ENCODE data around the gene KCTD21.

The KCTD21 gene

GRCh38 chr11:78170413-78170812, 18.0 kb downstream of the KCTD21 start:
- no peaks in the 10 kb centered on the region for H3K4me1 ChIP-seq (ENCODE audit: control insufficient read depth, insufficient read depth, low read length)
- no peak overlapping the region for H3K4me3 ChIP-seq (ENCODE audit: low read depth, low read length)
- no peaks in the 10 kb centered on the region for H3K36me3 ChIP-seq (ENCODE audit: control insufficient read depth, insufficient read depth, low read length)
- no peak overlapping the region for H3K9ac ChIP-seq (ENCODE audit: low read depth, low read length)
- no peaks in the 10 kb centered on the region for H3K27me3 ChIP-seq (ENCODE audit: control insufficient read depth, insufficient read depth, low read length)
- H3K27ac ChIP-seq (ENCODE audit: low read depth, low read length) = no peak overlapping the region
- no peaks in the 10 kb centered on the region for H3K9me3 ChIP-seq (ENCODE audit: control insufficient read depth, insufficient read depth, low read length)

- Histone ChIP-seq H3K36me3 (ENCODE audit: control insufficient read depth, insufficient read depth, low read length) (no peaks in the 10 kb centered on the region), H3K27ac (ENCODE audit: low read depth, low read length) (no peak overlapping the region), H3K9ac (ENCODE audit: low read depth, low read length) (no peak overlapping the region), H3K9me3 (ENCODE audit: control insufficient read depth, insufficient read depth, low read length) (no peaks in the 10 kb centered on the region), H3K4me3 (ENCODE audit: low read depth, low read length) (no peak overlapping the region), H3K4me1 (ENCODE audit: control insufficient read depth, insufficient read depth, low read length) (no peaks in the 10 kb centered on the region), H3K27me3 (ENCODE audit: control insufficient read depth, insufficient read depth, low read length) (no peaks in the 10 kb centered on the region)
Observed at GRCh38 chr11:78168539-78169477, 19.6 kb downstream of the KCTD21 start.

GRCh38 chr11:78166855-78167469, 21.5 kb downstream of the KCTD21 start:
- H3K9me3 ChIP-seq (ENCODE audit: control insufficient read depth, insufficient read depth, low read length) = no peaks in the 10 kb centered on the region
- no peaks in the 10 kb centered on the region for H3K27me3 ChIP-seq (ENCODE audit: control insufficient read depth, insufficient read depth, low read length)
- no peaks in the 10 kb centered on the region for H3K4me1 ChIP-seq (ENCODE audit: control insufficient read depth, insufficient read depth, low read length)
- no peak overlapping the region for H3K27ac ChIP-seq (ENCODE audit: low read depth, low read length)
- no peak overlapping the region for H3K4me3 ChIP-seq (ENCODE audit: low read depth, low read length)
- no peak overlapping the region for H3K9ac ChIP-seq (ENCODE audit: low read depth, low read length)
- H3K36me3 ChIP-seq (ENCODE audit: control insufficient read depth, insufficient read depth, low read length) = no peaks in the 10 kb centered on the region

GRCh38 chr11:78164471-78164870, 24.0 kb downstream of the KCTD21 start:
- H3K27ac ChIP-seq (ENCODE audit: low read depth, low read length) = no peak overlapping the region
- no peaks in the 10 kb centered on the region for H3K4me1 ChIP-seq (ENCODE audit: control insufficient read depth, insufficient read depth, low read length)
- no peak overlapping the region for H3K4me3 ChIP-seq (ENCODE audit: low read depth, low read length)
- no peaks in the 10 kb centered on the region for H3K36me3 ChIP-seq (ENCODE audit: control insufficient read depth, insufficient read depth, low read length)
- no peak overlapping the region for H3K9ac ChIP-seq (ENCODE audit: low read depth, low read length)
- no peaks in the 10 kb centered on the region for H3K27me3 ChIP-seq (ENCODE audit: control insufficient read depth, insufficient read depth, low read length)
- no peaks in the 10 kb centered on the region for H3K9me3 ChIP-seq (ENCODE audit: control insufficient read depth, insufficient read depth, low read length)

DNA sequence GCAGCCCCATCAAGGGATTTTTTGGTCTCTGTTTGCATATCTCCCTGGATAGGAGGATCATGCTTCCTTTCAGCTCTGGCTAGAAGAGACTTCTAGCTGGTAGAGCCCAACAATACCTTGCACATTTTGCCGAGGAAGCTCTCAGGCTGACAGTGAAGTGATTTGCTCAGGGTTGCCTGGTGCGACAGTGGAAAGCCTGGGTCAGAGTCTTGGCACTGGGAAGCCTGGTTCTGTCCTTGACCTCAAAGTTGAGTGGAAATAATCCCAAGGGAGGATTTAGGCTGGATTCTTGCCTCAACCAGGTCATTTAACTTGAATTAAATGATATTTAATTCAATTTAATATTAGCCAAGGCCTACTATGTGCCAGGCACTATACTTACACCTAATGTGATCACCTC, 24.6 kb downstream of the KCTD21 start:
- no peaks in the 10 kb centered on the region for H3K9me3 ChIP-seq (ENCODE audit: control insufficient read depth, insufficient read depth, low read length)
- H3K27ac ChIP-seq (ENCODE audit: low read depth, low read length) = no peak overlapping the region
- H3K27me3 ChIP-seq (ENCODE audit: control insufficient read depth, insufficient read depth, low read length) = no peaks in the 10 kb centered on the region
- no peaks in the 10 kb centered on the region for H3K4me1 ChIP-seq (ENCODE audit: control insufficient read depth, insufficient read depth, low read length)
- no peak overlapping the region for H3K9ac ChIP-seq (ENCODE audit: low read depth, low read length)
- no peaks in the 10 kb centered on the region for H3K36me3 ChIP-seq (ENCODE audit: control insufficient read depth, insufficient read depth, low read length)
- no peak overlapping the region for H3K4me3 ChIP-seq (ENCODE audit: low read depth, low read length)

- Histone ChIP-seq H3K27me3 (ENCODE audit: control insufficient read depth, insufficient read depth, low read length) (no peaks in the 10 kb centered on the region), H3K4me3 (ENCODE audit: low read depth, low read length) (no peak overlapping the region), H3K36me3 (ENCODE audit: control insufficient read depth, insufficient read depth, low read length) (no peaks in the 10 kb centered on the region), H3K9me3 (ENCODE audit: control insufficient read depth, insufficient read depth, low read length) (no peaks in the 10 kb centered on the region), H3K4me1 (ENCODE audit: control insufficient read depth, insufficient read depth, low read length) (no peaks in the 10 kb centered on the region), H3K27ac (ENCODE audit: low read depth, low read length) (no peak overlapping the region), H3K9ac (ENCODE audit: low read depth, low read length) (no peak overlapping the region)
Observed at GRCh38 chr11:78161962-78162371, 26.5 kb downstream of the KCTD21 start.

GRCh38 chr11:78161346-78161745, 27.1 kb downstream of the KCTD21 start:
- Histone ChIP-seq H3K4me3 (ENCODE audit: low read depth, low read length) (no peak overlapping the region), H3K9ac (ENCODE audit: low read depth, low read length) (no peak overlapping the region), H3K9me3 (ENCODE audit: control insufficient read depth, insufficient read depth, low read length) (no peaks in the 10 kb centered on the region), H3K4me1 (ENCODE audit: control insufficient read depth, insufficient read depth, low read length) (no peaks in the 10 kb centered on the region), H3K36me3 (ENCODE audit: control insufficient read depth, insufficient read depth, low read length) (no peaks in the 10 kb centered on the region), H3K27ac (ENCODE audit: low read depth, low read length) (no peak overlapping the region), H3K27me3 (ENCODE audit: control insufficient read depth, insufficient read depth, low read length) (no peaks in the 10 kb centered on the region)

DNA sequence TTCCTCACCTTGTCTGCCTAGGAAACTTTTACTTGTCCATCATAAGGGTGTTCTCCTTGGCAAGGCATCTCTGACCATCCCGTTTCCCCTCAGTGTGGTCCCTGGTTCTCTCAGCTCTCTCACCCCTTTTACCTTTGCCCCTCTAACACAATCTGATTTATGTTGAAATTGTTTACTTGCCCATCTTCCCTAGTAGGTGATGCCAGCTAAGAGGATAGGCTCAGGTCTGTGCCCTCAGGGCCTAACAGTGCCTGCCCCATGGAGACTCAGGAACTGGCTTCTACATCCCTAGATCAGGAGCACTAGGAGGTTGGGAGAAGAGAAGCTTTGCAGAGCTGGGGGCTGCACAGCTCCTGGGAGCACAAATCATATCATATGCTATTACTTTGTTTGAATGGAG, 27.9 kb downstream of the KCTD21 start:
- Histone ChIP-seq H3K27ac (ENCODE audit: low read depth, low read length) (no peak overlapping the region), H3K4me1 (ENCODE audit: control insufficient read depth, insufficient read depth, low read length) (no peaks in the 10 kb centered on the region), H3K36me3 (ENCODE audit: control insufficient read depth, insufficient read depth, low read length) (no peaks in the 10 kb centered on the region), H3K27me3 (ENCODE audit: control insufficient read depth, insufficient read depth, low read length) (no peaks in the 10 kb centered on the region), H3K9me3 (ENCODE audit: control insufficient read depth, insufficient read depth, low read length) (no peaks in the 10 kb centered on the region), H3K9ac (ENCODE audit: low read depth, low read length) (no peak overlapping the region), H3K4me3 (ENCODE audit: low read depth, low read length) (no peak overlapping the region)

DNA sequence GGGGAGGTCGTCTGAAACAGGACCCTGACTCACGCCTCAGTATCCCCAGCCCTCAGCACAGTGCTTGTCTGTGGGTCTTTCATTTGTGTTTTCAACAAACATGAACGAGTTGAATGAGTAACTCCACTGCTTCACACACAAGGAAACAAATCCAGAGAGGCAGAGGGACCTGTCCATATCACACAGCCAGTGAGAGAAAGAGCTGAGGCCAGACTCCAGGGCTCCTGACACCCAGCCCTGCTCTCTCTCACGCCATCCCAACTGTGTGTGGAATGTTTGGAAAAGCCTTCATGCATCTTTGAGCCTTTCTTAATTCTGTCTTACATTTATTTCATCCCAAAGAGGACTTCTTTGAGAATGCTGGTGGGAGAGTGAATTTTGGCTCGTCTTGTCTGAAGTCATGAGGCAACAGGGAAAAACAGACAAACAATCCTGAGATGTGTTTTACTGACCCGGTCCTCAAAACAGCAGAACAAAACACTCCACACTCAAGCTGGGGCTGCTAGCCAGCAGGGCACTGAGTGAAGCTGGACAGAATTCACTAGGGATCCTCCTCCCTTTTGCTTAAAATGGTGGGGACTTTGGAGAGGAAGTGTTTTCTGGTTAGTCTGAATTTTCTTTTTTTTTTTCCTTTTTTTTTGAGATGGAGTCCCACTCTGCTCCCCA, 29.3 kb downstream of the KCTD21 start:
- no peak overlapping the region for H3K4me3 ChIP-seq (ENCODE audit: low read depth, low read length)
- H3K9ac ChIP-seq (ENCODE audit: low read depth, low read length) = no peak overlapping the region
- no peaks in the 10 kb centered on the region for H3K4me1 ChIP-seq (ENCODE audit: control insufficient read depth, insufficient read depth, low read length)
- H3K36me3 ChIP-seq (ENCODE audit: control insufficient read depth, insufficient read depth, low read length) = no peaks in the 10 kb centered on the region
- no peak overlapping the region for H3K27ac ChIP-seq (ENCODE audit: low read depth, low read length)
- no peaks in the 10 kb centered on the region for H3K27me3 ChIP-seq (ENCODE audit: control insufficient read depth, insufficient read depth, low read length)
- no peaks in the 10 kb centered on the region for H3K9me3 ChIP-seq (ENCODE audit: control insufficient read depth, insufficient read depth, low read length)

DNA sequence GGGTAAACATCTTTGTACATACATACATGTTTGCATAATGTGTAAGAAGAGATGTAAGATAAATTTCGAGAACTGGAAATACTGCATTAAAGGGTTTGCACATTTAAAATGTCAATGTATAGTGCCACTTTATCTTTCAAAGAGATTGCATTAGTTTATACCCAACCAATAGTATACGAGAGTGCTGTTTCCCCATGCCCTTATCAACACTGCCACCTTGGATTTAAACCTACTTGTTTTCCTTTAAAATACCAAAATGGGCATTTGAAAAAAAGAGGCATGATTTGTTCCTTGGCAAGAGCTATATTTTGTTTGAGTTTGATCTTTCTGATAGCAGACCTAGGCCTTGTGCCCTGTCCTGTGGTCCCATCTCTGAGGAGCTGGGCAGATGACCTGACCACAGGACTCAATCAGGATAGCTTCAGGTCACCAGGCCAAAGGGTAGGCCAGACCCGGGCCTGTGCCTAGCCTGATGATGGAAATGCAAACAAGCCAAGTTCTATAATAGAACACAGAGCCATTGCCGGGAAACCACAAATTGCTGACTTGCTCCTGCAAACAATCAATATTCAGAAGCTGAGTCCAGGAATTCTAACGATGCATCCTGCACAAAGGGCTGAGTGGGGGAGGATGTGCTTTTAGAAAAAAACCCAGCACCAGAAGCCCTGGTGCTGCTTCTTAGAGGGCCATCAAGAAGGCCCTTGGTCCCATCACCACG, 32.1 kb downstream of the KCTD21 start:
- Histone ChIP-seq H3K27ac (ENCODE audit: low read depth, low read length) (no peak overlapping the region), H3K36me3 (ENCODE audit: control insufficient read depth, insufficient read depth, low read length) (no peaks in the 10 kb centered on the region), H3K4me3 (ENCODE audit: low read depth, low read length) (no peak overlapping the region), H3K9me3 (ENCODE audit: control insufficient read depth, insufficient read depth, low read length) (no peaks in the 10 kb centered on the region), H3K27me3 (ENCODE audit: control insufficient read depth, insufficient read depth, low read length) (no peaks in the 10 kb centered on the region), H3K9ac (ENCODE audit: low read depth, low read length) (no peak overlapping the region), H3K4me1 (ENCODE audit: control insufficient read depth, insufficient read depth, low read length) (no peaks in the 10 kb centered on the region)
